ENCODE data around the gene TGFBR1. TPM values are rescaled to one million over a fixed set of nuclear protein-coding genes. Genes with fewer than 3 reads are reported as not detected.

TGFBR1 gene
- total RNA-seq, 4 donors from 2014 or later, result 10.1 to 23.3 (median 16.0) TPM

DNA sequence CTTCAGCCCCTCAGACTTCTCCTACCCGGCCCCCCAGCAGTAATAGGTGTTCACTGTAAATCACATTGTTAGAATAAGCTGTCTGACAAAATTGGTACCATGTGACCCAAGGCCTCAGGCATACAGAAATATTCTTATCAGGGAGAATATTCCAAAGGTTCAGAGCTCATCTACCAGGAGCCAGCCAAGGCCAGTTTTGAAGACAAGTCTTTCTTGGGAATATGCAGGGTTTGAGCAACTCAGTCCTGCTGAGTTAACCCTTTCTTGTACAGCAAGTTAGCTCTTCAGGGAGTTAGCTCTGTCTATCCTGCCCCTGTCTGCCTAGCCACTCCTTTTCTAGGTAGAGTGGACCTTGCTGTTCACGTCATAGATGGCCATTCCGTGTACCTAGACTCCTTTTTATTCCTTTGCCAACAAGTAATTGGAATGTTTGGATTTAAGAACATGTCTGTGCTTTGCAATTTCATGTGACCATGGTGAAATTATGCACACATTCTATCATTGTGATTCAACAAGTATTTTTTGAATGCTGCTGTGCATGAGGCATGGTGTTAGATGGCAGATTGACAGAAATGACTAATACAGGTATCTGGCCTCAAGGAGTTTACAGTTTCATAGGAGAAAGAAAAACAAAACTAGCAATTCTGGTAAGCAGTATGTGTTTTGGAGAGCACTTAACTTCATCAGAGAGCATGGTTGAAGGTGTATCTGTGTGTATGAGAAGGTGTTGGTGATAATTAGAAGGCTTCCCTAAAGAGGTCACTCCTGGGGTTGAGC is 22.6 kb downstream of the TGFBR1 start:
- no peak overlapping the region for H3K4me3 ChIP-seq (ENCODE audit: low read depth, poor library complexity, severe bottlenecking)
- intact Hi-C loops (cut with DNase I; ENCODE audit: low total_unique reads), result no loop called here
- no peak for DNase-seq (ENCODE audit: low spot score in 2 of 2)
- 50 to 63% methylated on average over 3 of the region's 3 CpGs for WGBS, 2 donors
- TF ChIP-seq POLR2A (IDR thresholded peaks at IDR 0.05), result no peak
- TF ChIP-seq, protein P1, sequence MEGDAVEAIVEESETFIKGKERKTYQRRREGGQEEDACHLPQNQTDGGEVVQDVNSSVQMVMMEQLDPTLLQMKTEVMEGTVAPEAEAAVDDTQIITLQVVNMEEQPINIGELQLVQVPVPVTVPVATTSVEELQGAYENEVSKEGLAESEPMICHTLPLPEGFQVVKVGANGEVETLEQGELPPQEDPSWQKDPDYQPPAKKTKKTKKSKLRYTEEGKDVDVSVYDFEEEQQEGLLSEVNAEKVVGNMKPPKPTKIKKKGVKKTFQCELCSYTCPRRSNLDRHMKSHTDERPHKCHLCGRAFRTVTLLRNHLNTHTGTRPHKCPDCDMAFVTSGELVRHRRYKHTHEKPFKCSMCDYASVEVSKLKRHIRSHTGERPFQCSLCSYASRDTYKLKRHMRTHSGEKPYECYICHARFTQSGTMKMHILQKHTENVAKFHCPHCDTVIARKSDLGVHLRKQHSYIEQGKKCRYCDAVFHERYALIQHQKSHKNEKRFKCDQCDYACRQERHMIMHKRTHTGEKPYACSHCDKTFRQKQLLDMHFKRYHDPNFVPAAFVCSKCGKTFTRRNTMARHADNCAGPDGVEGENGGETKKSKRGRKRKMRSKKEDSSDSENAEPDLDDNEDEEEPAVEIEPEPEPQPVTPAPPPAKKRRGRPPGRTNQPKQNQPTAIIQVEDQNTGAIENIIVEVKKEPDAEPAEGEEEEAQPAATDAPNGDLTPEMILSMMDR (IDR thresholded peaks at IDR 0.05), result no peak

DNA sequence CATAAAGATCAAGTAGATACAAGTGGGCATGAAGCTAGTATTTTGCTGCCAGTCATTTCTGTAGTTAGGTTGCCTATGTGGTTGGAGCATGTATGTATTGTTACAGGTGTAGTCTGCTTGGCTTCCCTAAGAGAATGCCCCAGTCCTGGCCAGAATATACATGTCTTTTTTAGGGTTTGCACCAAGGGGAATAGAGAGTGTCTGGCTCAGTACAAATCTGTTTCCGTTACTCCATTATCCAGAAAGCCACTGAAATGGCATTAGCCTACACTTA is 23.2 kb downstream of the TGFBR1 start:
- intact Hi-C loops (cut with DNase I; ENCODE audit: low total_unique reads), result no loop called here
- no peak for DNase-seq (ENCODE audit: low spot score in 2 of 2)
- TF ChIP-seq, protein P1 (IDR thresholded peaks at IDR 0.05), result no peak
- TF ChIP-seq POLR2A (IDR thresholded peaks at IDR 0.05), result no peak
- H3K4me3 ChIP-seq (ENCODE audit: low read depth, poor library complexity, severe bottlenecking), result no peak overlapping the region
- 78 to 97% methylated on average over 1 of the region's 1 CpG for WGBS, 2 donors

- intact Hi-C loops (cut with DNase I; ENCODE audit: low total_unique reads), result no loop called here
- 29 to 45% methylated on average over 1 of the region's 1 CpG for WGBS, 2 donors
- no peak overlapping the region for H3K4me3 ChIP-seq (ENCODE audit: low read depth, poor library complexity, severe bottlenecking)
- no peak for TF ChIP-seq POLR2A (IDR thresholded peaks at IDR 0.05)
- TF ChIP-seq, protein P1 (IDR thresholded peaks at IDR 0.05), result no peak
- no peak for DNase-seq (ENCODE audit: low spot score in 2 of 2)
Measured at GRCh38 chr9:99129091-99129490, 24.2 kb downstream of the TGFBR1 start.

- no peak overlapping the region for H3K4me3 ChIP-seq (ENCODE audit: low read depth, poor library complexity, severe bottlenecking)
- DNase-seq (ENCODE audit: low spot score in 2 of 2), result no peak
- TF ChIP-seq, protein P1 (IDR thresholded peaks at IDR 0.05), result no peak
- no peak for TF ChIP-seq POLR2A (IDR thresholded peaks at IDR 0.05)
- intact Hi-C loops (cut with DNase I; ENCODE audit: low total_unique reads), result loop anchor here (10.0 kb wide), 1 partner anchor 125 kb away; no protein-coding TSS in a partner anchor
- 82 to 86% methylated on average over 3 of the region's 3 CpGs for WGBS, 2 donors
Measured at GRCh38 chr9:99130069-99130468, 25.2 kb downstream of the TGFBR1 start.

- intact Hi-C loops (cut with DNase I; ENCODE audit: low total_unique reads), result loop anchor here (10.0 kb wide), 1 partner anchor 128 kb away; no protein-coding TSS in a partner anchor
- WGBS, 2 donors, result 70 to 78% methylated on average over 2 of the region's 2 CpGs
- DNase-seq (ENCODE audit: low spot score in 2 of 2), result no peak
- TF ChIP-seq POLR2A (IDR thresholded peaks at IDR 0.05), result no peak
- TF ChIP-seq, protein P1 (IDR thresholded peaks at IDR 0.05), result no peak
- H3K4me3 ChIP-seq (ENCODE audit: low read depth, poor library complexity, severe bottlenecking), result no peak overlapping the region
Measured at GRCh38 chr9:99133145-99133544, 28.2 kb downstream of the TGFBR1 start.

DNA sequence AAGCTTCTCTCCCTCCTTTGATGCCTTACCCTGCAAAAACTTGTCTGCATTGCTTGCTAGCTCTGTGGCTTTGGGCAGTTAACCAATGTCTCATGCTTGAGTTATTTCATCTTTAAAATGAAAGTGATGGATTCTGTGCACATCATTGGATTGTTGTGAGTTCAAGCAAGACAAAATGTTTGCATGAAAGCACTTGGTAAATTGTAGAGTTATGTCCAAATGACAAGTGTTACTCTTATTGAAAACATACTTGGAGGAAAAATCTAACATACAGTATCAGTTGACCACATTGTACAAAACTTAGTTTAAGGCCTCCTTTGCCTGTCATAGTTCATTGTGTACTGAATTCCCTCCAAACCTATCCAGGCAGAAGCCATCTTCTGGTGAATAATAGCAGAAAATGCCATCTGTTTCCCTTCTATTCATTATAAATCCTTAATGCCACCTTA is 30.0 kb downstream of the TGFBR1 start:
- TF ChIP-seq POLR2A (IDR thresholded peaks at IDR 0.05), result no peak
- TF ChIP-seq, protein P1 (IDR thresholded peaks at IDR 0.05), result no peak
- no peak for DNase-seq (ENCODE audit: low spot score in 2 of 2)
- H3K4me3 ChIP-seq (ENCODE audit: low read depth, poor library complexity, severe bottlenecking), result no peak overlapping the region
- intact Hi-C loops (cut with DNase I; ENCODE audit: low total_unique reads), result loop anchor here (10.0 kb wide), 1 partner anchor 130 kb away; no protein-coding TSS in a partner anchor
